ENCODE results near the gene PBXIP1.
"Not testable (repeated sequence)": the region's sequence is repeated elsewhere in the genome, so short reads cannot be mapped to it uniquely, and the experiment has no call there.

PBXIP1 gene

GRCh38 chr1:154955718-154956543 is at the start of gene PBXIP1:
PBXIP1 (minus strand) TSS chr1:154956099; CDS start chr1:154953721, 2,378 bp downstream.
- DNase-seq (ENCODE audit: low read depth in 1 of 2, low spot score in 1 of 2): peak; percentile 52 to 76

GRCh38 chr1:155005076-155006011 is 49.4 kb upstream of the PBXIP1 start:
- DNase-seq (ENCODE audit: low read depth in 1 of 2, low spot score in 1 of 2): no peak

GRCh38 chr1:155004352-155005075 is 48.6 kb upstream of the PBXIP1 start:
- DNase-seq (ENCODE audit: low read depth in 1 of 2, low spot score in 1 of 2): no peak

- no peak for DNase-seq (ENCODE audit: low read depth in 1 of 2, low spot score in 1 of 2)
Observed at GRCh38 chr1:155003766-155004351, 48.0 kb upstream of the PBXIP1 start.

- DNase-seq (ENCODE audit: low read depth in 1 of 2, low spot score in 1 of 2): no peak
Observed at GRCh38 chr1:155003227-155003765, 47.4 kb upstream of the PBXIP1 start.

GRCh38 chr1:155002464-155003226 is 46.7 kb upstream of the PBXIP1 start, which contains the start of gene ZBTB7B:
ZBTB7B (plus strand) TSS chr1:155002802; CDS start chr1:155014661, 11,859 bp downstream.
- no peak for DNase-seq (ENCODE audit: low read depth in 1 of 2, low spot score in 1 of 2)

- peak; percentile 95 to 99 for DNase-seq (ENCODE audit: low read depth in 1 of 2, low spot score in 1 of 2)
Observed at GRCh38 chr1:155001675-155002463, 46.0 kb upstream of the PBXIP1 start.

GRCh38 chr1:155001425-155001674 is 45.5 kb upstream of the PBXIP1 start:
- peak in 1 of 2 donors; percentile 43 for DNase-seq (ENCODE audit: low read depth in 1 of 2, low spot score in 1 of 2)

GRCh38 chr1:155000726-155001424 is 45.0 kb upstream of the PBXIP1 start:
- DNase-seq (ENCODE audit: low read depth in 1 of 2, low spot score in 1 of 2): peak; percentile 58 to 67

- DNase-seq (ENCODE audit: low read depth in 1 of 2, low spot score in 1 of 2): no peak
Observed at GRCh38 chr1:155000411-155000725, 44.5 kb upstream of the PBXIP1 start.

- DNase-seq (ENCODE audit: low read depth in 1 of 2, low spot score in 1 of 2): peak in 1 of 2 donors; percentile 49
Observed at GRCh38 chr1:154999571-155000410, 43.9 kb upstream of the PBXIP1 start.

GRCh38 chr1:154998818-154999570 is 43.1 kb upstream of the PBXIP1 start:
- peak; percentile 61 to 74 for DNase-seq (ENCODE audit: low read depth in 1 of 2, low spot score in 1 of 2)

GRCh38 chr1:154998201-154998780 is 42.4 kb upstream of the PBXIP1 start:
- no peak for DNase-seq (ENCODE audit: low read depth in 1 of 2, low spot score in 1 of 2)

GRCh38 chr1:154996966-154997701 is 41.2 kb upstream of the PBXIP1 start:
- no peak for DNase-seq (ENCODE audit: low read depth in 1 of 2, low spot score in 1 of 2)

GRCh38 chr1:154995301-154995983 is 39.5 kb upstream of the PBXIP1 start:
- DNase-seq (ENCODE audit: low read depth in 1 of 2, low spot score in 1 of 2): not testable (repeated sequence)

Measured in activated CD4-positive, alpha-beta T cell treated with anti-CD3 and anti-CD28 coated beads, Interleukin-2, amount 50 U/mL, for 24 hours (primary cell).